ENCODE results near the gene WDTC1.
"Not testable (repeated sequence)": the region's sequence is repeated elsewhere in the genome, so short reads cannot be mapped to it uniquely, and the experiment has no call there.

The WDTC1 gene, protein sequence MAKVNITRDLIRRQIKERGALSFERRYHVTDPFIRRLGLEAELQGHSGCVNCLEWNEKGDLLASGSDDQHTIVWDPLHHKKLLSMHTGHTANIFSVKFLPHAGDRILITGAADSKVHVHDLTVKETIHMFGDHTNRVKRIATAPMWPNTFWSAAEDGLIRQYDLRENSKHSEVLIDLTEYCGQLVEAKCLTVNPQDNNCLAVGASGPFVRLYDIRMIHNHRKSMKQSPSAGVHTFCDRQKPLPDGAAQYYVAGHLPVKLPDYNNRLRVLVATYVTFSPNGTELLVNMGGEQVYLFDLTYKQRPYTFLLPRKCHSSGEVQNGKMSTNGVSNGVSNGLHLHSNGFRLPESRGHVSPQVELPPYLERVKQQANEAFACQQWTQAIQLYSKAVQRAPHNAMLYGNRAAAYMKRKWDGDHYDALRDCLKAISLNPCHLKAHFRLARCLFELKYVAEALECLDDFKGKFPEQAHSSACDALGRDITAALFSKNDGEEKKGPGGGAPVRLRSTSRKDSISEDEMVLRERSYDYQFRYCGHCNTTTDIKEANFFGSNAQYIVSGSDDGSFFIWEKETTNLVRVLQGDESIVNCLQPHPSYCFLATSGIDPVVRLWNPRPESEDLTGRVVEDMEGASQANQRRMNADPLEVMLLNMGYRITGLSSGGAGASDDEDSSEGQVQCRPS

DNA sequence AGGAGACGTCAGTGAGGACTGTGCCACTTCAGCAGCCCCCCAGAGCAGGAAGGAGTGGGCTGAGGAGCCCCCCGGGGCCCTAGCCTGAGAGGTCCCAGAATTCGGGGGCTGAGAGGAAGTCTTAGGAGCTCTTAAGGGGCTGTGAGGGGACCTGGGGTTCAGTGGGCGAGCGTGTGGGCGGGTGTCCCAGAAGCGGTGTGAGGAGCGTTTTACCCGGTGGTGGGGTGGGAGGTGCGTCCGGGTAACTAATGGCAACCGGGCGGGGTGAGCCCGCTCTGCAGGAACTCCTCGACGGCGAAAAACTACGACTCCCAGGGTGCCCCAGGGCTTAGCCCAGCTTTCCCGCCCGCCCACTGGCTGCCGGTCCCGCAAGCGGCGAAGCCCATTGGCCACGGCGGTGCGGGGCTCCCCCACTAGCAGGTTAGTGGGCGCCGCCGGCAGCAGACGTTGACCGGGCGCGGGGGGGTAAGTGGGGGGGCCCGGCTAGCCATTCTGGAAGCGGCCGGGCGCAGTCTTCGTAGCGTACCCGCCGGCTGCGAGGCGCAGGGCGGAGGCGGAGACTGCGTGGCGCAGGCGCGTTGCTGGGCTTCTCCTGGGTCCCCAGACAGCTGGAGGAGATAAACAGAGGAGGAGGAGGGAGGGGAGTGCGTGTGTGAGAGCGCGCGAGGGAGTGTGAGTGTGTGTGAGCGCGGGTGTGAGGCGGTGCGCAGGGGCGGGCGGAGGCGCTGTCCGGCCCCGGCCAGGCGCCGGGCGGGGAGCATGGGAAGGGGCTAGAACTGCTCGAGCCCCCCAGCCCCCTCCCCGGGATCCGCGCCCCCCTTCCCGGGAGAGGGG, at the start of gene WDTC1:
TSS of gene WDTC1 (plus strand) at position 584 of the 834 bp plus-strand sequence. CDS start 26,423 bp downstream, outside the sequence.
- peak; percentile 93 for DNase-seq (ENCODE audit: low read depth)

DNA sequence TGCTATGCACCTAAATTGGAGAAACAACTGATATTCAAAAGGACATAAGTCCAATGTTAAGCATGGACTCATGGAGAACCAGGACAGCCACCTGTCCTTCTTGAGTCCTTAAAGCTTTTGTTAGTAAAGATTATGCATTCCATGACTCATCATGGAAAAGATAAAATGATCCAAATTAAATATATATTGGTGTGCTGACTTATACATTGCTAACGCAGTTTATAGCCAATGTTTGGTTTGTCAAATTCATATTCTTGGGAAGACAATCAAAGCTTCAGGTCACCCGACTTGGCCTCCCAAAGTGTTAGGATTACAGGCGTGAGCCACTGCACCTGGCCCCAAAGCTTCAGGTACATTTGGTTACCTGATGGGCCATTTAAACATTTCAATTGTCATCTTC, 49.8 kb upstream of the WDTC1 start:
- not testable (repeated sequence) for DNase-seq (ENCODE audit: low read depth)

DNA sequence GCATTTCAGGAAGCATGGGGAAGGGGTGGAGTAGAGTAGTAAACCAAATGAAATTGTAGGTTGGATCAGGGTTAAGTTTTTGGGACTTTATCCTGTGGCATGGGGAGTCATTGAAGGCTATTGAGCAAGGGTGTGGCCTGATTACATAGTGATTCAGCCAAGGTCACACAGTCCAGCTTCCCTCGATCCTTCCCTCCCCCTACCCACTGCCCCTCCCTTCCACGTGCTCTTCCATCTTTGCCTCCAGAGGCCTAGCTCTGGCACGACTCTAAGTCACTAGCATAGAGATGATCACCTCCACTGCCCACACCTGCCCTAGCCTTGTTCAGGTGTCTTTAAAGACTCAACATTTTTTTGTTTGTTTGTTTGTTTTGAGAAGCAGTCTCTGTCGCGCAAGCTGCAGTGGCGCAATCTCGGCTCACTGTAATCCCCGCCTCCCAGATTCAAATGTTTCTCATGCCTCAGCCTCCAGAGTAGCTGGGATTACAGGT, 42.3 kb upstream of the WDTC1 start:
- DNase-seq (ENCODE audit: low read depth), result no peak

DNA sequence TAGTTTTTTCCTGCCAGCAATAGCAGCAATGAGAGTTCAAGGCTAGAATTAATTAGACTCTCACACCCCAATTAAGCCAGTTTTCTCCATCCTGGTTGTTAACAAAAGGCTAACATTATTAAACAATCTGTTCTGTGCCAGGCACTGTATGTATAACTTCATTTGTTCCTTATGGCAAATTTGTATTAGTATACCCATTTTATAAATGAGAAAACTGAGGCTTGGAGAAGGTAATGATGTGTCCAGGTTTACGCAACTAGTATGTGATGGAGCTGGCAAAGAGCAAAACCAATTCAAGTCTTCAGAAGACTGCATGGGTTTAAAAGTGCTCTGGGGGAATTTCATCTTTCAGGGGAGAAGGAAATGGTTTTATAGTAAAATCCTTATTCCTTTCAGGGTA, 41.2 kb upstream of the WDTC1 start:
- DNase-seq (ENCODE audit: low read depth), result no peak

DNA sequence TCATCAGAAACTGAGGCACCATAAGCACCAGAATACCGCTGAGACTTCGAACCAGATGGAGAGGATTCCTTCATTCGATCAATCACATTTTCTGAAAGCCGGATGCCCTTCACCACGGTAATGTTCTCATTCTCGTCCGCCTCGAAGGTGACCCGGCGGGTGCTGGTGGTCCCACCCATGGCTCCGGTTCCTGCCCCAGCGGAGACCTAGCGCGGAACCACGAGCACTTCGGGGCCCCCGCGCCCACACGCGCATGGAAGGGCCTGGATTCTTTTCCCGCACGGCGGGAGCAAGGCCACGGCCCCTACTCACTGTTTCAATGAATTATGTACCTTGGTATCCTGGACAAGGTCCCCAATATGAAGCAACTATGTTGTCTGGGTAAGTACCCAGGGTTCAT, 33.1 kb upstream of the WDTC1 start:
- DNase-seq (ENCODE audit: low read depth), result no peak

DNA sequence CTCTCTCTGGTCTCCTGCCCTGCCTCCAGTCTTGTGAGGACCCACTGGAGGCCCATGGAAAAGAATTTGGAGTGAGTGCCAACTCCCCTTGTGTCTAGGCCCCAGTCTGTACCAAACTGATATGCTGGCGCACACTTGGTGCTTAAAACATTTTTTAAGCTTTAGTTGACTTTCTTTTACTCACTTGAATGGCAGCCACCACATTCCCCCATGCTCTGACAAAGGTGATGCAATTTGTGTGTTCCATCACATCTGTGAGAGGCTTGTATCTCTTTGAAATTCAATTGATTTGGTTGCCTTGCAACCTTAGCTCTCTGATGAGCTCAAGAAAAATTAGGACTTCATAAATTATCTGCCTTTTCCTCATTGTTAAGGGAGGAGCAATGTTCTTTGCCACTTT, 30.5 kb upstream of the WDTC1 start:
- no peak for DNase-seq (ENCODE audit: low read depth)

DNA sequence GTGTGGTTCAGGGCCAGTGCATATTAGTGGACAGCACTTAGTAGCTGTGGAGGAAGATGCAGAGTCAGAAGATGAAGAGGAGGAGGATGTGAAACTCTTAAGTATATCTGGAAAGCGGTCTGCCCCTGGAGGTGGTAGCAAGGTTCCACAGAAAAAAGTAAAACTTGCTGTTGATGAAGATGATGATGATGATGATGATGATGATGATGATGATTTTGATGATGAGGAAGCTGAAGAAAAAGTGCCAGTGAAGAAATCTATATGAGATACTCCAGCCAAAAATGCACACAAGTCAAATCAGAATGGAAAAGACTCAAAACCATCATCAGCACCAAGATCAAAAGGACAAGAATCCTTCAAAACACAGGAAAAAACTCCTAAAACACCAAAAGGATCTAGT, 27.2 kb upstream of the WDTC1 start:
- not testable (repeated sequence) for DNase-seq (ENCODE audit: low read depth)

DNA sequence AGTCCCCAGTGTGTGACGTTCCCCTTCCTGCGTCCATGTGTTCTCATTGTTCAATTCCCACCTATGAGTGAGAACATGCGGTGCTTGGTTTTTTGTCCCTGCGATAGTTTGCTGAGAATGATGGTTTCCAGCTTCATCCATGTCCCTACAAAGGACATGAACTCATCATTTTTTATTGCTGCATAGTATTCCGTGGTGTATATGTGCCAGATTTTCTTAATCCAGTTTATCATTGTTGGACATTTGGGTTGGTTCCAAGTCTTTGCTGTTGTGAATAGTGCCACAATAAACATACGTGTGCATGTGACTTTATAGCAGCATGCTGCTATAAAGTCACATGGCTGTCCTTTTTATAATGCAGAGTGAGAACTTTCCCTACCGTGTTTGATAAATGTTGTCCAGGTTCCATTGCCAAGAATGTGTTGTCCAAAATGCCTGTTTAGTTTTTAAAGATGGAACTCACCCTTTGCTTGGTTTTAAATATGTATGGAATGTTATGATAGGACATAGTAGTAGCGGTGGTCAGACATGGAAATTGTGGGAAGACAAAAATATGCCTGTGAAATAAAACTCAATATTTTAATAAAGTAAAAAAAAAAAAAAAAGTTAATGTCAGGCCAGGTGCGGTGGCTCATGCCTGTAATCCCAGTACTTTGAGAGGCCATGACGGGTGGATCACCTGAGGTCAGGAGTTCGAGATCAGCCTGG, 26.1 kb upstream of the WDTC1 start:
- DNase-seq (ENCODE audit: low read depth), result not testable (repeated sequence)

DNA sequence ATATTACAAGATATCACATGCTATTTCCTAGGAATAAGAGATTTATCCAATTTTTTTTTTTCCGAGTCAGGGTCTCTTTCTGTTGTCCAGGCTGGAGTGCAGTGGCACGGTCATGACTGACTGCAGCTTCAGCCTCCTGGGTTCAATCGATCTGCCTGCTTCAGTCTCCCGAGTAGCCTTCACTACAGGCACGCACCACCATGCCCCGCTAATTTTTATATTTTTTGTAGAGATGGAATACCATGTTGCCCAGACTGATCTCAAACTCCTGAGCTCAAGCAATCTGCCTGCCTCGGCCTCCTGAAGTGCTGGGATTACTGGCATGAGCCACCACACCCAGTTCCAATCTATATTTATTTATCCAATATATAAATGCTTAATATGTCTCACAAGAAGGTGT, 18.0 kb upstream of the WDTC1 start:
- no peak for DNase-seq (ENCODE audit: low read depth)

DNA sequence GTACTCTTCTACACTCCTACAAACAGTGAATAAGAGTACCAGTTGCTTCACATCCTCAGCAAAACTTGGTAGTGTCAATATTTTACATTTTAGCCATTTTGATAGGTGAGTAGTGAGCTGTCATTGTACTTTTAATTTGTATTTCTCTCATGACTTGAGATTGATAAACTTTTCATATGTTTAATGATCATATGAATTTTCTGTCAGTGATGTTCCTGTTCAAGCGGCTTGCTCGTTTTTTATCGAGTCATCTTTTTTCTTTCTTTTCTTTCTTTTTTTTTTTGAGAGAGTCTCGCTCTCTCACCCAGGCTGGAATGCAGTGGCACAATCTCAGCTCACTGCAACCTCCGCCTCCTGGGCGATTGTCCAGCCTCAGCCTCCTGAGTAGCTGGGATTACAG, 17.0 kb upstream of the WDTC1 start:
- no peak for DNase-seq (ENCODE audit: low read depth)

DNA sequence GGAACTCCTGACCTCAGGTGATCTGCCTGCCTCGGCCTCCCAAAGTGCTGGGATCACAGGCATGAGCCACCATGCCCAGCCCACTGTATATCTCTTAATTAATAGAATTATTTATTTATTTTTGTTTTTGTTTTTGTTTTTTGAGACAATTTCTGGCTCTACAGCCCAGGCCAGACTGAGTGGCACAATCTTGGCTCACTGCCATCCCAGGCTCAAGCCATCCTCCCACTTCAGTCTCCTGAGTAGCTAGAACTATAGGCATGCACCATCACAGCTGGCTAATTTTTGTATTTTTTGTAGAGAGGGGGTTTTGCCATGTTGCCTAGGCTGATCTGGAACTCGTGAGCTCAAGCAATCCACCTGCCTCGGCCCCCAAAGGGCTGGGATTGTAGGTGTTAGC, 15.7 kb upstream of the WDTC1 start:
- no peak for DNase-seq (ENCODE audit: low read depth)

DNA sequence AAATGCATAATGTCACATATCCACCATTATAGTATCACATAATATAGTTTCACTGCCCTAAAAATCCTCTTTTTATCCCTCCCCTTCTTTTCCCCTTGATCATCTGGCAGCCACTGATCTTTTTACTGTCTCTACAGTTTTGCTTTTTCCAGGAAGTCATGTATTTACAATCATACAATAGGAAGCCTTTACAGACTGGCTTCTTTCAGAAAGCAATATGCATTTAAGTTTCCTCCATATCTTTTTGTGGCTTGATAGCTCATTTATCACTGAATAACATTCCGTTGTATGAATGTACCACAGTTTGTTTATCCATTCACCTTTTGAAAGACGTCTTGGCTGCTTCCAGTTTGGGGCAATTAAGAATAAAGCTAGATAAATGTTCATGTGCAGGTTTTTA, 14.3 kb upstream of the WDTC1 start:
- DNase-seq (ENCODE audit: low read depth), result no peak

DNA sequence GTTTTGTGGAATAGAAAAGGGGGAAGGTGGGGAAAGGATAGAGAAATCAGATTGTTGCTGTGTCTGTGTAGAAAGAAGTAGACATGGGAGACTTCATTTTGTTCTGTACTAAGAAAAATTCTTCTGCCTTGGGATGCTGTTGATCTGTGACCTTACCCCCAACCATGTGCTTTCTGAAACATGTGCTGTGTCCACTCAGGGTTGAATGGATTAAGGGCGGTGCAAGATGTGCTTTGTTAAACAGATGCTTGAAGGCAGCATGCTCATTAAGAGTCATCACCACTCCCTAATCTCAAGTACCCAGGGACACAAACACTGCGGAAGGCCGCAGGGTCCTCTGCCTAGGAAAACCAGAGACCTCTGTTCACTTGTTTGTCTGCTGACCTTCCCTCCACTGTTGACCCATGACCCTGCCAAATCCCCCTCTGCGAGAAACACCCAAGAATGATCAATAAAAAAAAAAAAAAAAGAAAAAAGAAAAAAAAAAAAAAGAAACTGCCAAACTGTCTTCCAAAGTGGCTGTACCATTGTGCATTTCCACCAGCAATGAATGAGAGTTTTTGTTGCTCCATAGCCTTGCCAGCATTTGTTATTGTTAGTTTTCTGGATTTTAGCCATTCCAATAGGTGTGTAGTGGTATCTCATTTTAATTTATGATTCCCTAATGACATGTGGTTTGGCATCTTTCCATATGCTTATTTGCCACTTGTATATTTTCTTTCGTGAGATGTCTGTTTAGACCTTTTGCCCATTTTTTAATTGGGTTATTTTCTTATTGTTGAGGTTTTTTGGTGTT, 13.5 kb upstream of the WDTC1 start:
- DNase-seq (ENCODE audit: low read depth), result not testable (repeated sequence)

DNA sequence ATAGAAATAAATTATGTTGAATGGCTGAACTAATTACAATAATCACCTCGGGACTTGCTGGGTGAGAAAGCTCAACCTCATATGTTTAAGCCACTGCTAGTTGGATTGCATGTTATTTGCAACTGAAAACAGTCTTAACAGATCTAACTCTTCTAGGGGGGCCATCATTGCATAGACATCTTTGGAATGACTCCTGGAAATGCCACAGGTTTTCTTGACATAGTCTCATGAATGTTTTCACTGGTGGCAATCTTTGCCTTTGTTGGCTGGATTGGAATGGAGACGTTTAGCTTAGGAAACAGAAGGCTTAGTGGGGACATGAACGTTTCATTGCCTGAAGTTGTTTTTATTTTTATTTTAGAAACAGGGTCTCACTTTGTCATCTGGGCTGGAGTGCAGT, 8.8 kb upstream of the WDTC1 start:
- DNase-seq (ENCODE audit: low read depth), result no peak

DNA sequence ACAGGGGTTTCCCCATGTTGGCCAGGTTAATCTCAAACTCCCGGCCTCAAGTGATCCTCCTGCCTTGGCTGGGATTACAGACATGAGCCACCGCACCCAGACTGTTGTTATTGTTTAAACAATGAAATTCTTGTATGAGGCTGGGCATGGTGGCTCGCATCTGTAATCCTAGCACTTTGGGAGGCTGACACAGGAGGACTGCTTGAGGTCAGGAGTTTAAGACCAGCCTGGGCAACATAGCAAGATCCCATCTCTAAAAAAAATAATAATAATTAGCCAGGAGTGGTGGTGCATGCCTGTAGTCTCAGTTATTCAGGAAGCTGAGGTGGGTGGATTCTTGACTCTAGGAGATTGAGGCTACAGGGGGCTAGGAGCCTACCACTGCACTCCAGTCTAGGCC, 6.7 kb upstream of the WDTC1 start:
- DNase-seq (ENCODE audit: low read depth), result no peak

DNA sequence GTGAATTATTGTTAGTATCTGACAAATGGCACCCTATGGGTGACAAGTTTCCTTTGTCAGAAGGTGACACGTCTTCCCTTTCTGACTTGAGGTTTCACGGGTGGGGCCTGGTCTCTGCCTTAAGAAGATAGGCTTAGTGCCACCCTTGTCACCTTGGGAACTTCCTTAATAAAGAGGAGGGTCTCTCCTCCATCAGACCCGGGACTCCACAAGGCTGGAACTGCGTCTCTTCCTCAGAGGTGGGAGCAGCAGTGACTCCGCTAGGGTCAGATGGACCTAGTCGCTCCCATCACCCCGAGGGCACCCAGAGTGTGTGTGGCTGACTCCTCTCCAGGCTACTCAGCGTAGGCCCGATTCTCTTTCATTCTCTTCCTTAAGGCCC, 774 bp upstream of the WDTC1 start:
- no peak for DNase-seq (ENCODE audit: low read depth)

DNA sequence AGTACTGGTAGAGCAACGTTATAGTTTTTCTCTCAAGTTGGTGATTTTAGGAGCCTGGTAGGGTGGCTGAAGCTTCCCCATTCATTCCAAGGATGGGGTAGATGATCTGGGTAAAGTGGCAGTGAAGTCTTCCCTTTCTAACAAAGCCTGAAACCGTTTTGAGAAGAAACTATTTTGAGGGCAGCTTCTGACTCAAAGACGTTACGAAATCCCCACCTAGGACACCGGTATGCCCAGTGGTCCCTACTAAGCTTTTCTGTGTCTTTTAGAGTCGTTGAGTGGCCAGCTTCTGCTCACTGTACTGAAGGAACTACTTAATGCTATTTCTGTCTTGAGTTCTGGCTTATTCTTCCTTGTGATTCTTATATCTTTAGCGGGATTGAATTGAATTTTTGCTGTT, 1.4 kb downstream of the WDTC1 start:
- no peak for DNase-seq (ENCODE audit: low read depth)

DNA sequence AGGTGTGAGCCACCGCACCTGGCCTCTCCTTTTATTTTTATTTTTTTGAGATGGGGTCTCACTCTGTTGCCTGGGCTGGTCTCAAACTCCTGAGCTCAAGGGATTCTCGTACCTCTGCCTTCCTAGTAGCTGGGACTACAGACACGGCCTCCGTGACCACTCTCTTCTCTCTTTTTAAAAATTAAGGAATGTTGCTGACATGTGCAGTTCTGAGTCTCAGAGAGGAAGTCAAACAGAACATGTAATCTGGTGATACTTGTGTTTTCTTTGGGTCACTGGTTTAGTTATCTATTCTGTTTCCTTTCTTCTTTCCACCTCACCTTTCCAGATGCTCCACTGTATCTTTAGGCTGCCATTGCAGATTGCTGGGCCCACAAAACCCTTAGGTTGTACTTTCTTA, 2.7 kb downstream of the WDTC1 start:
- no peak for DNase-seq (ENCODE audit: low read depth)

DNA sequence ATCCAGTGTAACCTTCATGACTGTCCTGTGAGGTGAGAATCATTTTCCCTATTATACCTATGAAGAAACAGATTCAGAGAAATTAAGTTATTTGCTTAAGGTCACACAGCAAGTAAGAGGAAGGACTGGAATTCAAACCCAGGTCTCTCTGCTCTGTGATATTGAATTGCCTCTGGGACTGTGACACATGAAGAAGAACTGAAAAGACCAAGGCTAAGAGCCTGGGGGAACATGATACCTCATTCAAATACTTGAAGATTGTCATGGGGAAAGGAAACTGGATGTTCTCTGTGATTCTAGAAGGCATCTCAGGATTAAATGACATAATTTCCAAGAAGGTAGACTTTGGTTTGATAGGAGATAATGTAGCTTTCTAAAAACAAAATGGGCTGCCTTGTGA, 3.6 kb downstream of the WDTC1 start:
- no peak for DNase-seq (ENCODE audit: low read depth)

DNA sequence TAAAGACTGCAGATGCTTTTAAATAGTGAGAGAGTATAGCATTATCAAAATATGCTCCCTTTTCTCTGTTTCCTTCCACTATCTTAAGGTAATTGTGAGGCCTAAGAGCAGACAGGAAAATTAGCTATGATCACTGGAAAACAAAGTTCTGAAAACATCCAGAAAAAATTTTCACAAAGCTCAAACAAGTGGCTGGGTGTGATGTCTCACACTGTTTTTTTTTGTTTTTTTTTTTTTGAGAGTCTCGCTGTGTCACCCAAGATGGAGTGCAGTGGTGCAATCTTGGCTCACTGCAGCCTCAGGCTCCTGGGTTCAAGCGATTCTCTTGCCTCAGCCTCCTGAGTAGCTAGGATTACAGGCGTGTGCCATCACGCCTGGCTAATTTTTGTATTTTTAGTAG, 7.2 kb downstream of the WDTC1 start:
- no peak for DNase-seq (ENCODE audit: low read depth)

DNA sequence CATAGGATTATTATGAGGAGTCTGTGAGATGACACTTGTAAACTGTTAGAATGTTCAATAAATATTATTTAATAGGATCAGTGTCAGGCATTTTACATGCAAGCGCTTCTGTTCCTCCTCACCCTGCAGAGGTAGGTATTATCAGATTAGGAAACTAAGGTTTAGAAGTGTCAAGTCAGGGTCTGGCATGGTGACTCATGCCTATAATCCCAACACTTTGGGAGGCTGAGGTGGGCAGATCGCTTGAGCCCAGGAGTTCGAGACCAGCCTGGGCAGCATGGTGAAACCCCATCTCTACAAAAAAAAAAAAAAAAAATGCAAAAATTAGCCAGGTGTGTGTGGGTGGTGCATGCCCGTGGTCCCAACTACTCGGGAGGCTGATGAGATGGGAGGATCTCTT, 9.2 kb downstream of the WDTC1 start:
- DNase-seq (ENCODE audit: low read depth), result not testable (repeated sequence)
